GM13976 (cell line): ENCODE results near the gene DESI2.
"Not testable (repeated sequence)": the region's sequence is repeated elsewhere in the genome, so short reads cannot be mapped to it uniquely, and the experiment has no call there.

Experiments used
- DNase-seq: peaks from one replicate; pipeline ENCODE4 v3.0.0; 2012; ENCODE audit warnings: low spot score
- CTCF ChIP-seq: IDR thresholded peaks from 2 replicates; pipeline ENCODE4 v1.5.1; 2012; ENCODE audit warnings: borderline replicate concordance, mild to moderate bottlenecking; ENCODE audit not compliant: insufficient read depth; ENCODE audit errors: extremely low read depth, missing control alignments, control extremely low read depth
- in situ Hi-C: fragments of 300-500 bp; cut with MboI; formaldehyde crosslinking; loops from one replicate; pipeline ENCODE4 v1.12.0; 2022; ENCODE audit warnings: low sequenced_read_pairs, mixed read lengths, inconsistent platforms; ENCODE audit not compliant: unreplicated experiment

Gene DESI2

GRCh38 chr1:244675167-244675566 is 22.2 kb downstream of the DESI2 start:
- in situ Hi-C loops: no loop called here
- TF ChIP-seq CTCF: no peak
- DNase-seq: no peak

- in situ Hi-C loops: no loop called here
- DNase-seq: no peak
- TF ChIP-seq CTCF: no peak
Measured at GRCh38 chr1:244678697-244679096, 25.8 kb downstream of the DESI2 start.

DNA sequence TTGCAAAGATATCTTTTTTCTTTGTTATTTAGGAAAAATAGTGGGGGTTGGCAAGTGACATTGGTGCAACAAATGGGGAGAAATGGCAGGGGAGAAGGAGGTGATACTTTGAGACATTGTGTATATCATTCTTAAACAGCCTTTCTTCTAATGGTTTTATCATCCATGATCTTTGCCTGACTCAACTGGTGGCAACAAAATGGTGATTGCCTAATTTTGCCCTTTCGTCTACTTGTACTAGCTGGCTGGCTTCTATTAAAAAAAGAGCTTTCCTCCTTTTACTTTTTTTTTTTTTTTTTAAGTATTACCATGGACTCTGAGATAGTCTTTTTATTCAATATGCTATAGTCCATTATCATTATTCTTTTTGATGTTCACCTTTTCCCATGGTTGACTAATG is 27.7 kb downstream of the DESI2 start:
- no peak for TF ChIP-seq CTCF

GRCh38 chr1:244682087-244682486 is 29.2 kb downstream of the DESI2 start:
- DNase-seq, in situ Hi-C loops: not testable (repeated sequence)

More for the DNA sequence above, 27.7 kb downstream of the DESI2 start:
- in situ Hi-C loops: no loop called here
- no peak for DNase-seq

DNA sequence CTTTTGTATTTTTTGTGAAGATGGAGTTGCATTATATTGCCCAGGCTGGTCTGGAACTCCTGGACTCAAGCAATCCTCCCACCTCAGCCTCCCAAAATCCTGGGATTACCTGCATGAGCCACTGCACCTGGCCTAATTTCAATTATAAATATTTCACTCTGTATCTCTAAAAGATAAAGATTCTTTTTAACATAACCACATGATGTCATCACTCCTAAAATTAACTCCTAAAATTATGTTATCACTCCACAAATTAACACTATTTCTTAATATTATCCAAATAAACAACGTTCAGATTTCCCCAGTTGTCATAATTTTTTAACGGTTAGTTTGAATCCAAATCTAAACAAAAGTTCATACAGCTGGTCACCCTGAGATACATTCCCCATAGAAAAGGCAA is 43.0 kb downstream of the DESI2 start:
- no peak for TF ChIP-seq CTCF
- in situ Hi-C loops: no loop called here
- DNase-seq: no peak

DNA sequence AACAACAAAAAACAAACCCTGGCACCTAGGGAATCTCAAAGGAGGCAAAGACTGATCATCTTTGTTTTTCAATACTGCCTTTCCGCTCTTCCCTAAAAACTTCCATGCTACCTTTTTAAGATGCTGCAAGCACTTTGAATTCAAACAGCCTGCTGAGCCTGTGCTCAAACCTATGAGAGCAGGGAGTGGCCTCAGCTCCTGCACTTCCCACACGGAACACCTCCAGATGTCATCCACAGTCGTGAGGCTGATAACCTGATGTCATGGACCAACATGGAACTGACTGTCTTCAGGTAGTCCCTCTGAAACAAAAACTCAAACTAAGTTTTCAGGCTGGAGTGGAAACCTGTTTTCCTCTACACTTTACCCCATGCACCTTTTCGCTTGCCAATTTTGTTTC is 46.8 kb downstream of the DESI2 start:
- TF ChIP-seq CTCF: no peak
- in situ Hi-C loops: no loop called here
- no peak for DNase-seq

DNA sequence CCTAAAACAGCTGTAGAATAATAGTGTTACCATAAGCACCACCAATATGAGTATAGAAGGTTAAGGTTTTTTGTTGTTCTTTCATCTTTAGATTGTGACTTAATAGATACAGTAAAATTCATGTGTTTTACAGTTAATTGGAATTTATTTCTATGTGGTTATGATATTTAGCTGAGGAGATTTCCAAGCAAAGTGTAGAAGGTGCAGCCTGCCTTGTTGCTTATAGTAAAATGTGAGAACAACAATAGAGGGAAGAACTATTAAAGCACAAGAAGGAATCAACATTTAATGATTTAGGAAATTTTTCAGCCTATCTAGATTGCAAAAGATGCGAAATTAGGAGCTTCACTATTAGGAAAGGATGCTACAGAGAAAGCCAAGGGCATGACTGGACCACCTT is 47.9 kb downstream of the DESI2 start:
- no peak for DNase-seq
- in situ Hi-C loops: no loop called here
- TF ChIP-seq CTCF: no peak

DNA sequence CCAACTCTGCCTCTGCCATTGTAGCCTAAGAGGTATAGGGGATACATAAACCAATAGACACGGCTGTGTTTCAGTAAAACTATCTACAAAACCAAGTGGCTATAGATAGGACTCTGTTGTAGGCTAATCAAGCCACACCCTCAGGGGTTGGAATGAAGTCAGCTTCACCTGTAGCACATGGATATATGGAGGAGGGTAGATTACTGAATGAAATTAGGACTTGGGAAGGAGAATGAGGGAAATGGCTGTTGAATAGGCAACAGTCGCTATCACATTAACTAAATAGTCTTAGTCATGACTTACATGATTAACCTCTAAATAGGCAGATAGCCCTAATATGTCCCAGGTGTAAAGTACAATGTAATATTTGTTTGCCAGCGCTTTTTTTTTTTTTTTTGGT is 49.7 kb downstream of the DESI2 start:
- in situ Hi-C loops: no loop called here
- no peak for DNase-seq
- no peak for TF ChIP-seq CTCF
